Subcutaneous adipose tissue (tissue), 4 donors: Measurements from ENCODE around the gene CDY1. TPM values are rescaled to one million over a fixed set of nuclear protein-coding genes. Genes with fewer than 3 reads are reported as not detected.
"Not testable (repeated sequence)": the region's sequence is repeated elsewhere in the genome, so short reads cannot be mapped to it uniquely, and the experiment has no call there.

Experiments
- total RNA-seq, 4 donors: library from RNA; depleted of rRNA; stranded (reverse); fragments of >200 nt; gene quantifications; one replicate each; pipeline ENCODE4 v1.1.0, GENCODE V29; 2016
- TF ChIP-seq, protein P1 (sequence below): fragments of 450-650 bp; IDR thresholded peaks from one replicate; pipeline ENCODE4 v1.5.1; 2016; ENCODE audit warnings: low read depth, mild to moderate bottlenecking, control low read depth, antibody characterized with exemption, moderate library complexity

Gene CDY1
- not detected for total RNA-seq

DNA sequence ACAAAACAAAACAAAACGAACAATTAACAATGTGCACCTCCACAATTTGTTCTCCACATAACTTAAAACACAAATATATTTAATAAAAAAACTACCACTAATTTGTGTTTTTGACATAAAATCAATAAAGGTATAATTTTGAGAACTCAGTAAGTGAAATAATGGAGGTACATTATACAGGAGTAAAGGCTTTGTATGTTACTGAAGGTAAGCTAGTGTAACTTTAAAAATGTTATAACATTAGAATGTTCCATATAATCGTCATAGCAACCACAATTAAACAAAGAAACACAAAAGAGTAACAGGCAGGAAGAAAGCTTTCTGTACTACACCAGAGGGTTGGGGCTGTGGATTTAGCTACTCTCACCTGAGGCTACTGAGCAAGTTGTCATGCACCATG, at the start of gene CDY1:
Gene CDY1 (plus strand): TSS at position 301 of the 400 bp plus-strand sequence. CDS start 326 bp downstream, outside the sequence.
- TF ChIP-seq, protein P1, sequence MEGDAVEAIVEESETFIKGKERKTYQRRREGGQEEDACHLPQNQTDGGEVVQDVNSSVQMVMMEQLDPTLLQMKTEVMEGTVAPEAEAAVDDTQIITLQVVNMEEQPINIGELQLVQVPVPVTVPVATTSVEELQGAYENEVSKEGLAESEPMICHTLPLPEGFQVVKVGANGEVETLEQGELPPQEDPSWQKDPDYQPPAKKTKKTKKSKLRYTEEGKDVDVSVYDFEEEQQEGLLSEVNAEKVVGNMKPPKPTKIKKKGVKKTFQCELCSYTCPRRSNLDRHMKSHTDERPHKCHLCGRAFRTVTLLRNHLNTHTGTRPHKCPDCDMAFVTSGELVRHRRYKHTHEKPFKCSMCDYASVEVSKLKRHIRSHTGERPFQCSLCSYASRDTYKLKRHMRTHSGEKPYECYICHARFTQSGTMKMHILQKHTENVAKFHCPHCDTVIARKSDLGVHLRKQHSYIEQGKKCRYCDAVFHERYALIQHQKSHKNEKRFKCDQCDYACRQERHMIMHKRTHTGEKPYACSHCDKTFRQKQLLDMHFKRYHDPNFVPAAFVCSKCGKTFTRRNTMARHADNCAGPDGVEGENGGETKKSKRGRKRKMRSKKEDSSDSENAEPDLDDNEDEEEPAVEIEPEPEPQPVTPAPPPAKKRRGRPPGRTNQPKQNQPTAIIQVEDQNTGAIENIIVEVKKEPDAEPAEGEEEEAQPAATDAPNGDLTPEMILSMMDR = not testable (repeated sequence)
